GM19467 (cell line): ENCODE data around the gene CTLA4.
"Not testable (repeated sequence)": the region's sequence is repeated elsewhere in the genome, so short reads cannot be mapped to it uniquely, and the experiment has no call there.

Experiments used
- ATAC-seq: cut with Tn5 transposase; IDR thresholded peaks from one replicate; pipeline ENCODE4 v1.9.1; 2021; ENCODE audit warnings: mild to moderate bottlenecking, moderate library complexity; ENCODE audit not compliant: unreplicated experiment

CTLA4 gene

DNA sequence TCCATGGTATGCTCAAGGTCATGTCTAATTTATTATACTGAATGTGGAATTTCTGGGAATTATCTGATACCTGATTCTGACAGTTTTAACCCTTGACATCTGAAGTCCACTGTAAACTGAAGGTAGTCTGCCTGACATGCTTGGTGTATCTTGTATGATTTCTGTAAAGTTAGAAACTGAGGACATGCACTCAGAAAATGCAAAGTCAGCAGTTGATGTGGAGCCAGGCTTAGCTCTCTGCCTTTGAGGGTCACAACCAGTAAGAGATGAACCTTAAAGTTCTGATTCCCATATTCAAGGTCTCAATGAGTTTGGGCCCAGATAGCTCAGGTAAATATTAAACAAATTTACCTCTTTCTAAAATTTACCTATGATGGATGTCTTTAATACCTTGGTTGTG is 12.3 kb upstream of the CTLA4 start:
- ATAC-seq, result no peak

DNA sequence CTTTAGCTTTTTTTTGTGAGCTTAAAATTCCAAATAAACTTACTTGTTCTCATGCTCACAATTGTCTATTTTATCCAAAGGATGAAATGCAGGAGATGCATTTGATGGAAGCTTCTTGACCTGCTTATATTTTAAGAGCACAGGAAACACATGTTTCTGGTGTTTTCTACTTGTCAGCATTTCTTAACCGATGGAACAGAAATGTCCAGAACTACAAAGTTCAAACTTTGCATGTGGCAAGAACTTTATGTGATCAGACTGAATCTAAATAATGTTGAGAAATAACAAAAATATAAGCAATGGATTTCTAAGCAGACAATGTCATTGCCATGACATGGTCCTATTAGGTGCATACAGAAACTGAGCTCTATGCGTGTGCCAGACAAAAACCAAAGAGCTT is 9.9 kb upstream of the CTLA4 start:
- ATAC-seq, result no peak

DNA sequence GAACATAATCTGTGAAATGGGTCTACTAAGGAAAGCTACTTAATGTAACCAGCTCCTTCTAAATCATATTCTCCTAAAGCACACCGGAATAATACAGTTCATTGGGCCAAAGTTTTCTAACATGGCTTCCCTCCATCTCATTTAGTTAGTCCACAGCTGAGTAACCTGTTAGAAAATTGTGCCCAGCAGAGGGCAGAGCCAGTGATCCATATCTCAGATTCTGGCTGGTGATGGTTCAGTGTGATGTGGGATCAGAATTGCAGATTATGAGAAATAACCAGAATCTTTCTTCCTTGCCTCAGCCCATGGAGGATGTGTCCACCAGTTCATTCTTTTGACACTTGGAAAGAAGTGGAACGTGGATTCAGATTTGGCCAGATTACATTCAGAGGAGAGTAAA is 9.4 kb upstream of the CTLA4 start:
- no peak for ATAC-seq

DNA sequence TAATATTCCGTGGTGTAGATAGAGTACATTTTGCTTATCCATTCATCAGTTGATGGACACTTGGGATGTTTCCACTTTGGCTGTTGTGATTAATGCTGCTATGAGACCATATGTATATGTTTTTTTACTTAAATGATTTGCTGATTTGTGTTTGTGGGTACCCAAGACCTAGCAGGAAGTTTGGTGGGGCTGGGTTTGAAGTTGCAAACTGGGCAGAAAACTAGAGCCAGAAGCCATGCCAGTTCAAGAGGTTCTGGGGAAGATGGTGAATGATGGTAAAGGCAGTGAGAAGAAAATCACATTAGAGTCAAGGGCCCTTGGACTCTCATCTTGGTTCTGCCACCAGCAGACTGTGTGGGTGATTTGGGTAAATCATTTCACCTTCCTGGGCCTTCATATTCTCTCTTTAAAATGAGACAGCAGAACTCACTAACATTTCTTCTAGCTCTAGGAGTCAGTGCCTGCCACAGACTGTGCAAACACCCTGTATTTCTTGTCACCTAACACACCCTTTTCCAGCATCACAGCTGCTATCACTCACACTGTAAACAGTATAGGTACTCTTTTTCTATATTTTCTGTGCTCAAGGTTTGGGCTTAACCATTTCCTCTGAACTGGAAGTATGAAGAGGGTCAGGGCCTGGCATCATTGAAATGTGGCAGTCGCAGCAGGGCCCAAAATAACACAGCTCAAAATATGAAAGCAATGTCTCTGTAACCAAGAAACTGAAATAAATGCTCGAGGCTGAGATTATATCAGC is 8.4 kb upstream of the CTLA4 start:
- ATAC-seq, result no peak

DNA sequence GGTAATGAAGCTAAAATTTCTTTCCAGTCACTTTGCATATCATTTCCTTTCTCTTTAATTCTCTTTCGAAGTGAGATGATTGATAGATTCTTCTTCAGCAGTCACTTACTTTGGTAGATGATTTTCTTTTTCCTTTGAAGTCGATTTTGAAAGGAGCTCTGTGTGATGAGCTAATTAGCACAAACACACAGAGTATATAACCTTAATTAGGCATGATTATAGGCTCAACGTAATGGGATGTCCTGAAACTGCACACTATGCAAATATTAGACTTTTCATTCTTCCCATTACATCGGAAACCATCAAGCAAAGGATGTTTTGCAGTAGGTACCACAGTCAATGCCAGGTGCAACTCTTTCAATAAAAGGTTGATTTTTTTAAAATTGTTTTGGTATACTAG is 6.4 kb upstream of the CTLA4 start:
- no peak for ATAC-seq

DNA sequence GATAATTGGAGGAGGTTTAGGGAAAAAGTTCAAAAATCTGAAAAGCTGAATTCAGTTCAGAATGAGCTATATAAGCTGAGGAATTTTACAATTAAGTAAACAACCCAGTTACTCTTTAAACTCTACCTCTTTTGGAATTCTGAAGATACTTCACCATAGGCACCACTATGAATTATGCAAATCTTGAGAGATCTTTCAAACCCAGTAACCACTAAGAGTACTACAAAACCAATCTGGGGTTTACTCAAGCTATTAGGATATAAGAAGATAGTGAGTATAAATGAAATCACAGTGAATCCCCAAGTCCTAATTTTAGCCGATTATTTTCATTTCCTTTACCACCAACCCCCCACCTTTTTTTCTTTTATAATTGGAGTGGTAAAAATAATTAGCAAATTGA is 6.0 kb upstream of the CTLA4 start:
- ATAC-seq, result no peak

DNA sequence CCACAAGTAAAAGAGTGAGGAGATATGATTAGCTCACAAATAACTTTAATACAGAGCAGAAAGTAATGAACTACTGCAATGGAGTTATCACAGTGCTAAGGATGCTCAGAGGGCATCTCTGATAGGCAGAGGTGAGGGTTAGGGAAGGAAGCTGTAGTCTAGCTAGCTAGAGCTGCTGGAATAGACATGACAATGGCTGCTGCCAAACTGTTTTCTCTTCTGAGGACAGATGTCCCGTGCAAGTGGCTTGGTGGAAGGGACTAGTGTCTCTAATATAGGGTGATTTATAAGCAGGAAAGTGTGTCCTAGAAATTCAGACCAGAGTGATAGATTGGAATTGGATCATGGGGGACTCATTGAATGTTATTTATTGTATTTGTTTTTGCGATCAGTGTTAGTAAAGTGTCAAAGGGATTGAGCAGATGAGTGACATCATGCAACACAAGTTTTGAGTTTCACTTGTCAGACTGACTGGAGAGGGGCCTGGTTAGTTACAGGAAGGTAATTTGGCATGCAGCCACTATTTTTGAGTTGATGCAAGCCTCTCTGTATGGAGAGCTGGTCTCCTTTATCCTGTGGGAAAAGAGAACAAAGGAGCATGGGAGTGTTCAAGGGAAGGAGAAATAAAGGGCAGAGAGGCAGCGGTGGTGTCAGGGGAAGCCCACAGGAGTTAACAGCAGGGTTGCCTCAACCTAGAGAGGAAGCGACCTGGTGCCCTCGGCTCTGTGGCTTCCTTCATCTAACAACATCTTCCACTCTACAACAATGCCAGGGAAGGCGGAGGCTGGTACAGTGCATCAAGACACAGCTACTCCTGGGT is 1.9 kb downstream of the CTLA4 start:
- ATAC-seq, result no peak

DNA sequence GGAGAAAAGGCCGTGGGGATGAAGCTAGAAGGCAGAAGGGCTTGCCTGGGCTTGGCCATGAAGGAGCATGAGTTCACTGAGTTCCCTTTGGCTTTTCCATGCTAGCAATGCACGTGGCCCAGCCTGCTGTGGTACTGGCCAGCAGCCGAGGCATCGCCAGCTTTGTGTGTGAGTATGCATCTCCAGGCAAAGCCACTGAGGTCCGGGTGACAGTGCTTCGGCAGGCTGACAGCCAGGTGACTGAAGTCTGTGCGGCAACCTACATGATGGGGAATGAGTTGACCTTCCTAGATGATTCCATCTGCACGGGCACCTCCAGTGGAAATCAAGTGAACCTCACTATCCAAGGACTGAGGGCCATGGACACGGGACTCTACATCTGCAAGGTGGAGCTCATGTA is 2.9 kb downstream of the CTLA4 start:
- ATAC-seq, result no peak

DNA sequence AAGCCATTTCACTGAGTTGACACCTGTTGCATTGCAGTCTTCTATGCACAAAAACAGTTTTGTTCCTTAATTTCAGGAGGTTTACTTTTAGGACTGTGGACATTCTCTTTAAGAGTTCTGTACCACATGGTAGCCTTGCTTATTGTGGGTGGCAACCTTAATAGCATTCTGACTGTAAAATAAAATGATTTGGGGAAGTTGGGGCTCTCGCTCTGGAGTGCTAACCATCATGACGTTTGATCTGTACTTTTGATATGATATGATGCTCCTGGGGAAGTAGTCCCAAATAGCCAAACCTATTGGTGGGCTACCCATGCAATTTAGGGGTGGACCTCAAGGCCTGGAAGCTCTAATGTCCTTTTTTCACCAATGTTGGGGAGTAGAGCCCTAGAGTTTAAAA is 3.4 kb downstream of the CTLA4 start:
- ATAC-seq, result no peak

DNA sequence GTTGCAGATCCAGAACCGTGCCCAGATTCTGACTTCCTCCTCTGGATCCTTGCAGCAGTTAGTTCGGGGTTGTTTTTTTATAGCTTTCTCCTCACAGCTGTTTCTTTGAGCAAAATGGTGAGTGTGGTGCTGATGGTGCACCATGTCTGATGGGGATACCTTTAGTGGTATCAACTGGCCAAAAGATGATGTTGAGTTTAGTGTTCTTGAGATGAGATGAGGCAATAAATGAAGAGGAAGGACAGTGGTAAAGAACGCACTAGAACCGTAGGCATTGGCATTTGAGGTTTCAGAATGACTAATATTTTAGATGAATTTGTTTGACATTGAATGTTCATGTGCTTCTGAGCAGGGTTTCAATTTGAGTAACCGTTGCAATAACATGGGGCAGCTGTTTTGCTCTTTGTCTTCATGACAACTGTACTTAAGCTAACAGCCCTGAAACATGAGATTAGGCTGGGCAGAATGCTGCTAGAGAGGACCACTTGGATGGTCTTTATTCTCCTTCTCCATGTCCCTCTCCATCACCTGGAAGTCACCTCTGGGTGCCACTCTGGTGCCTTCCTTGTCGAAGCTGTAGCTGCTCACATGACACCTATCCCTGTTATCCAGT is 3.9 kb downstream of the CTLA4 start:
- ATAC-seq, result peak; percentile 92

DNA sequence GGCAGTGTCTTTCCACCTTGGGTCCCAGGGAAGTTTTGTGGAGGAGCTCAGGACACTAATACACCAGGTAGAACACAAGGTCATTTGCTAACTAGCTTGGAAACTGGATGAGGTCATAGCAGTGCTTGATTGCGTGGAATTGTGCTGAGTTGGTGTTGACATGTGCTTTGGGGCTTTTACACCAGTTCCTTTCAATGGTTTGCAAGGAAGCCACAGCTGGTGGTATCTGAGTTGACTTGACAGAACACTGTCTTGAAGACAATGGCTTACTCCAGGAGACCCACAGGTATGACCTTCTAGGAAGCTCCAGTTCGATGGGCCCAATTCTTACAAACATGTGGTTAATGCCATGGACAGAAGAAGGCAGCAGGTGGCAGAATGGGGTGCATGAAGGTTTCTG is 5.9 kb downstream of the CTLA4 start:
- ATAC-seq, result no peak

DNA sequence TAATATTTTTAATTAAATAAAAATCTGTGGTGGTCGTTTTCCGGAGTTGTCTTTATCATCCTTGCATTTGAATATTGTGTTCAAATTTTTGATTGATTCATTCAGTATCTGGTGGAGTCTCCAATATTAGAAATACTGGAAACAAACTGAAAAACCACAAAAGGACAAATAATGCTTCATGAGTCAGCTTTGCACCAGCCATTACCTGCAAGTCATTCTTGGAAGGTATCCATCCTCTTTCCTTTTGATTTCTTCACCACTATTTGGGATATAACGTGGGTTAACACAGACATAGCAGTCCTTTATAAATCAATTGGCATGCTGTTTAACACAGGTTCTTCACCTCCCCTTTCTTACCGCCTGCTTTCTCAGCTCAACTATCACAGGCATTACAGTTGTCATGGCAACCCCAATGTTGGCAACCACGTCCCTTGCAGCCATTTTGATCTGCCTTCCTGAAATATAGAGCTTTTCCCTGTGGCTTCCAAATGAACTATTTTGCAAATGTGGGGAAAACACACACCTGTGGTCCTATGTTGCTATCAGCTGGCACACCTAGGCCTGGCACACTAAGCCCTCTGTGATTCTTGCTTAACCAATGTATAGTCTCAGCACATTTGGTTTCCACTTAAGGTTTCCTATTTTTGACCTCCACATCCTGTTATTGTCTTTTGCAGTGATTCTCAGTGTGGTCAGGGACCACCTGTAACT is 6.5 kb downstream of the CTLA4 start:
- ATAC-seq, result no peak

DNA sequence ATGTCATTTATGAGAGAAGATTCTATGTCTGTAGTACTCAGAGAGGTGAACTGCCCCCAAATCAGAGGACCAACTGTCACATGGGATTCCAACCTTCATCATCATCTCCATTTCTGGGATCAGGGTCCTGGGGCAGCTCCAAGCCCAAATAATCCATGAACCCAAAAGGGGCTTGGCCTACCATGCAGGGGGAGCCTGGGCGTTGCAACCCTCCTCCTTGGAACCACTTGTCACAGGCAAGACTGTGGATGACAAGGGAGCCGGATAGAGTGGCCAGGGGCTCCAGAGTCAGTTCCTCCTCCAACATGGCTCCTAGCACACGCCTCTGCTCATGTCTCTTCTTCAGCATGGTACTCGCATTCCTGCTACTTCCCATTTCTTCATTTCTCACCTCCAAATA is 7.9 kb downstream of the CTLA4 start:
- no peak for ATAC-seq

DNA sequence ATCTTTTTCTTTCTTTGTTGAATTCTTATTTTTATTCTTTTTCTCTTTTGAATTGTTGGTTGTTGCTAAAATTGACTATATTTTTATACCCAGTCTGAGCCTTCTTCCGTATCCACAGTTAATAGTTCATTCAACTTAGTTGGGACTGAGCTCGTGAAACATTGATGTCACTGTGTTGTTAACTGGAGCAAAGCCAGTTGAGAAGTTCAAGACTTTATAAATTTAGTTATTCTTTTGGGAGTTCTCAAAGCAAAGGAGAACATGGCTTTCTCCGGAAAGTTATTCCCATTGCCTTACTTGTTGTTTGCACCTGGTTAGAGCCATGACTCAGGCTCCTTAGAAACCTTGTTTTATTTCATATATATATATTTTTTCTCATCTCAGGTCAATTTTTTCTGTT is 8.8 kb downstream of the CTLA4 start:
- ATAC-seq, result no peak

DNA sequence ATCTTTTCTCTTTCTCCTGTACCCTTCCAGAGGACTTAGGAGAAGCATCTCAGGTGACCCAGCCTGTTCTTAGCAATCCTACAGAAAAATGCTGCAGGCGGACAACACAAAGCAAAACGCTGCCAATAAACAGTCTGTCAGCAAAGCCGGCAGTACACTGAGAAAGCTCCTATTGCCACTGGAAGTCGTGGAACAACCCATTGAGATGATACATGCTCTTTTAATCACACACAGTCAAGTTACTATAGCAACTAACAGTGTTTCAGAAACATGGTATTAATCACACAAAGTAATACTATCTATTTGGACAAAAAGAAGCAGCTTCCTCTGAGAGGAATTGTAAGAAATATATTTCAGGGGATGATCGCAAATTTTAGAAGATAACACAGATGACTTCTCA is 10.5 kb downstream of the CTLA4 start:
- ATAC-seq, result no peak

DNA sequence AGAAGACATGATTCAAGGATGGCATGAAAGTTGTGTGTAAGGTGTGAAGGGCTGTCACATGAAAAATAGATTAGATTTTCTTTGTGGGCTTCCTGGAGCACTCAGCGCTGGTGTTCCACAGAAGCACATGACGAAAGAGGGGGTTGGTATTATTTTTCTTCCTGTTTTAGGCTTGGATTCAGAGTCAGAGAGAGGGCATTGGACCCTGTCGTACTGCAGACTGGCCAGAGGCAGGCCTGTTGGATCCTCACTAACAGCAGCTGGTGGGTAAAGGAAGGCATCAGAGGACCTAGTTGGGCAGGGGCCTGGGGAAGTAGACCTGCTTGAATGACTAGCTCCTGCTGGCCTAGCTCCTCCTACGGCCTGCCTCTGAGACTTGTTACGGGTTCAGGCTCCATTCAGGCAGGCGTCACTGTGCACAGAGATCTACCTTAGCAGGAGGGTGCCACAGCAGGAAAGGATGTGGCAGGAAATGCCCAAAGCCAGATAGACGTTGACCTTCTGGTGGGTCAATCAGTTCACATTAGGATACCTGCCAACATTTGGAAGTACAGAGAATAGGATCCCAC is 13.1 kb downstream of the CTLA4 start:
- no peak for ATAC-seq

DNA sequence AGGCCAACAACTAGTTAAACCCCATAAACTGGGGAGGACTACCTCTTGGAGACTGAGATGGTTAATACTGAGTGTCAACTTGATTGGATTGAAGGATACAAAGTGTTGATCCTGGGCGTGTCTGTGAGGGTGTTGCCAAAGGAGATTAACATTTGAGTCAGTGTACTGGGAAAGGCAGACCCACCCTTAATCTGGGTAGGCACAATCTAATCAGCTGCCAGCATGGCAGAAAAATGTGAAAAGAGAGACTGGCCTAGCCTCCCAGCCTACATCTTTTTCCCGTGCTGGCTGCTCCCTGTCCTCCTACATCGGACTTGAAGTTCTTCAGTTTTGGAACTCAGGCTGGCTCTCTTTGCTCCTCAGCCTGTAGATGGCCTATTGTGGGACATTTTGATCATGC is 13.6 kb downstream of the CTLA4 start:
- not testable (repeated sequence) for ATAC-seq

DNA sequence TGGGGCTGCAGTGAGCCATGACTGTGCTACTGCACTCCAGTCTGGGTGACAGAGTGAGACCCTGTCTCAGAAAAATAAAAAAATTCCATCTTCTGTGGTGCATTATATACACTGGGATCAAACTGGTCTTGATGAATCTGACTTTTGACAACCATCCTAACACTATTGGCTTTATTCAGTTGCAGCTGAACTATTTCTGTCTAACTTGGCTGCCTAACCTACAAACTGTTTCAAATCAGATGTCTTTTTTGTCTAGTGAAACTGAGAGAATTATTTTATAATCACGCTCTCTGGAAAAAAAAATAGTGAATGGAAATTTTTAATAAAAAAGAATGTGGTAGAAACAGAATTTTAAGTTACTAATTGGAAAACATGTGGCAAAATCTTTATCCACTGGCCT is 15.0 kb downstream of the CTLA4 start:
- ATAC-seq, result no peak

DNA sequence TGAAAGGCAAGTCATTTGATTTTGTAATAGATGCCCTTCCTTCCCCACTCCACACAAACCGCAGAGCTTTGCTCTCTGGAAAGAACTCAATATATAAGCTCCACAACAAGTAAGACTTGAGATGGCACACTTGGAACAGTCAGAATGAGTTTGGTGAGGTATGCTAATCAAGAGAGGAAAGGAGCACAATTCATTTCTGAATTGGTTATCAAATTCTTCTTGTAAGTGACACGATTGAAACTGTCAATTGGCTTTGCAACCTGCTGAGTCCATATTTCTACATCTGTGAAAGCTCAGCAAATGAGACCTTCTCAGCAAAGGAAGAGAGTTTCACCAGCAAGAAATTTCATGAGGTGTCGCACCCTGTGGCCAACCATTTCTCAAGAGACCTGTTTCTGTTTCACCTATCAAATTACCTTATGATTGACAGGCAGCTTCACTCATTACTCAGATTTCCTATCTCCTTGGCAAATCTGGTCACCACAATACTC is 19.1 kb downstream of the CTLA4 start:
- no peak for ATAC-seq

DNA sequence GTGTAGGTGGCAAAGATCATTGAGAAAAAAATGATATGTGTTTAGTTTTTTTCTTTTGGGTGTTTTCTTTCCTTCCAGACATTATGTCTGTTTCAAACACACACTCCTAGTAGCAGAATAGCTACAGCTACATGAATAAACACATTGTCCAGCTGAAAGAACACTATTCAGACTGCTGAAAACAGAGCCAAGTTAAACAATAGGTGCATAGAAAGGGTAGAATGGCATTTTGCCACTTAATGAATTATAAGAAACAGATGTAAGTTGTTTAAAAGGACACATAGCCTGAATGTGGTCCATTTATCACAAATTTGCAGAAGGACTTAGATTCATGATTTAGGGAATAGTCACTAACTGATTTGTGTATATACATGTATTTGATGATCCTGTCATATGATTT is 20.1 kb downstream of the CTLA4 start:
- no peak for ATAC-seq

DNA sequence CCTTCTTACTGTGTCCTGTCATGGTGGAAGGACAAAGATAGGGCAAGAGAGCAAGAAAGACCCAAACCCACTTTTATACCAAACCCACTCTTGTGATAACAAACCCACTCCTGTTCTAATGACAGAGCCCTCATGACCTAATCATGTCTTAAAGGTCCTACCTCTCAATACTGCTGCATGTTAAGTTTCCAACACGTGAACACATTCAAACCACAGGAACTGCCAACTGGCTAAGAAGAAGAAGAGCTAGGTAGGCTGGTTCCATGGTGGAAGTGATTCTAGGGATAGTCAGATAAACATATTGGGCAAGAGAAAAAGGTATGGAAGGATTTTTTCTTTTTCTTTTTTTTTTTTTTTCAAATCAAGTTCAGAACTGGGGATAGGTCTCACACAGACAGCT is 22.0 kb downstream of the CTLA4 start:
- ATAC-seq, result no peak
